Midbrain (tissue), 1 donor: ENCODE measurements around the gene RTKN.
"Not testable (repeated sequence)": the region's sequence is repeated elsewhere in the genome, so short reads cannot be mapped to it uniquely, and the experiment has no call there.

Experiments used
- DNase-seq: peaks from one replicate; lab custom pipeline; 2025; lab: John Stamatoyannopoulos, UW

The RTKN gene

DNA sequence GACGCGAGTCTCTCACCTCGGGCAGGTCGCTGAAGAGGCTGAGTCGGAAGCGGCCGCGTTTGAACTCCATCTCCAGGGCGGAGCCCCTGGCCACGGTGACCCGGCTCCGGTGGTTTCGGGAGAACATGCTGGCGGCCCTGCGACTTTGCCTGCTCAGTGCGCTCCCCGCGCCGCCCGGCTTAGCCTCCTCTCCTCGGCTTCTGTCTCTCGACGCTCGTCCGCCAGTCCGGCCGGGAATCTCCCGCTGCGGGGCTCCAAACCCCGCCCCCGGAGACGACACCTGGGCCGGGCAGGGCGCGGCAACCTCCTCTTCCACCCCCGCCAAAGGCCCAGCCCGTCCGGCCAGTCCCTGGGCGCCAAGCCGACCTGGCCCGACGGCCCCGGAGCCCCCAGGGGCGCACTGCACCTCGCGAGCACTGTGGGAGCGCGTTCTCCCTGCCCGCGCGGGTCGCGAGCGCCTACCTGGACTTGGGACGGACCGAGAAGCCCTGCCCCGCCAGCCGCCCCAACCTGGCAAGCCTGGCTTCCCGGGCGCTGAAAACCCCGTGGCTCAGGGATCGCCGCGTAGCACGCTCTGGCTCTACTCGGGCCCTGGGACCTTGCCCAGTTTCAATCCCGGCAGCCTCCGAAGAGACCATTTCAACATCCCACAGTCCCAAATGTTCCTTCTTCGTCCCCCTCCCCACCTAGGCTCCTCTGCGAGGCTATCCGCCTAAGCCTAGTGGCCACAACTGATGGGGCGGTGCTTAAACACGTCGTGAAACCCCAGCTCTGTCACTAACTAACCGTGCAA, at the start of gene RTKN:
Gene RTKN, minus strand, starts transcription at position 248 of the 793 bp plus-strand sequence. Its CDS starts 121 bp downstream, at position 127.
- DNase-seq: no peak

DNA sequence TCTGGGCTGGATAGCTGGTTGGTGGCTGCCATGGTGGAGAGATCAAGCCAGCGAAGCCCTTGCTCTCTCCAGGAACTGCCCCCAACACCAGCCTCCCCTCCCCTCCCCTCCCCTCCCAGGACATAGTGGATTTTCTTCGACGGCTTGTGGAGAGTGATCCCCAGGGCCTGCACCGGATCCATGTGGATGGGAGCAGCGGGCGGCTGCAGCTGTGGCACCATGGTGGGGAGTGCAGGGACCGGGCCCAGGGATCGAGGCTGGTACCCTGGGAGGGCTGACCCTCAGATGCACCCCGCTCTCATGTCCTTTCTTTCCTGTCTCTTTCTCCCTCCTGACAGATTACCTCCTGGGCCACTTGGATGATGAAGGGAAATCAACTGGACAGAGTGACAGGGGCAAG, 48.2 kb upstream of the RTKN start:
- DNase-seq: no peak

DNA sequence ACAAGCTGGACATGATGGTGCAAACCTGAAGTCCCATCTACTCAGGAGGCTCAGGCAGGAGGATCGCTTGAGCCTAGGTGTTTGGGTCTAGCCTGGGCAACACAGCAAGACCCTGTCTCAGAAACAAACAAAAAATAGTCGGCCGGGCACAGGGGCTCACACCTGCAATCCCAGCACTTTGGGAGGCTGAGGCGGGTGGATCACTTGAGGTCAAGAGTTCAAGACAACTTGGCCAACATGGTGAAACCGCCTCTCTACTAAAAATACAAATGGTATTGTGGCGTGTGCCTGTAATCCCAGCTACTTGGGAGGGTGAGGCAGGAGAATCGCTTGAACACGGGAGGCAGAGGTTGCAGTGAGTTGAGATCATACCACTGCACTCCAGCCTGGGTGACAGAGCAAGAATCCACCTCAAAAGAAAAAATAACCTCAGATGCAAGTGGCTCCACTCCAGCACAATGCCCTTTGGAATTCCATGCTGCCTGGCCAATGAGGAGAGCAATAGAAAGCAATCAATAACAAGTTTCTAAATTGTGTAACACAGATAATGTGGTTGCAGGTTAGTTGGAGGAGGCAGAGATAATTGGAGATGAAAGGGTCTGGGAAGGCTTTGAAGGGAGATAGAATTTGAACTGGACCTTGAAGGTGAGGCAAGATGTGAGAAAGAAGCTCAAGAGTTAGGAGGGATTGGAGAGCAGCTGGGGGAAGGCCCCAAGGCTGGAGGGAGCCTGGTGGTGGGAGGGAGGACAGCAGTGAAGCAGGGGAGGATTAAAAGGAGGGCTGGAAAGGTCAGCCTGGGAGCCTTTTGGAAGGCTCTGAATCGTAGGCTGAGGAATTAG, 47.1 kb upstream of the RTKN start:
- no peak for DNase-seq

DNA sequence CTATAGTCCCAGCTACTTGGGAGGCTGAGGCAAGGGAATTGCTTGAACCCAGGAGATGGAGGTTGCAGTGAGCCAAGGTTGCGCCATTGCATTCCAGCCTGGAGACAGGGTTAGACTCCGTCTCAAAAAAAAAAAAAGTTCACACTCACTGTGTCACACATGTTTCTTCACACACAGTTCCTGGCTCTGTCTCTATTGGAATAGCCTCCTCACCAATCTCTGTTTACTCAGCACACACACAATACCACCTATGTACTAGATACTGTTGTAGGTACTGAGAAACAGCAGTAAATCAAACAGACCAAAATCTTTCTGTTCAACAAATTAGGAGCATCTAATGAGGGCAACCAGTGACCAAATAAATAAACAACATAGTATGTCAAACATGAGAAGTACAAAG, 44.4 kb upstream of the RTKN start:
- no peak for DNase-seq

DNA sequence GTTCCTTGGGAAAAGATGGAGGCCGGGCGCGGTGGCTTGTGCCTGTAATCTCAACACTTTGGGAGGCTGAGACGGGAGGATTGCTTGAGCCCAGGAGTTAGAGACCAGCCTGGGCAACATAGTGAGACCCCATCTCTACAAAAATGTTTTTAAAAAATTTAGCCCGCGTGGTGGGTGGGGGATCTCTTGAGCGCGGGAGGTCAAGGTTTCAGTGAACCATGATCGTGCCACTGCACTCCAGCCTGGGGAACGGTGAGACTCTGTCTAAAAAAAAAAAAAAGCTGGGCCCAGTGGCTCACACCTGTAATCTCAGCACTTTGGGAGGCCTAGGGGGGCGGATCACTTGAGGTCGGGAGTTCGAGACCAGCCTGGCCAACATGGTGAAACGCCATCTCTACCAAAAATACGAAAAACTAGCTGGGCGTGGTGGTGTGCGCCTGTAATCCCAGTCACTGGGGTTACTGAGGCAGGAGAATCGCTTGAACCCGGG, 42.0 kb upstream of the RTKN start:
- DNase-seq: not testable (repeated sequence)

DNA sequence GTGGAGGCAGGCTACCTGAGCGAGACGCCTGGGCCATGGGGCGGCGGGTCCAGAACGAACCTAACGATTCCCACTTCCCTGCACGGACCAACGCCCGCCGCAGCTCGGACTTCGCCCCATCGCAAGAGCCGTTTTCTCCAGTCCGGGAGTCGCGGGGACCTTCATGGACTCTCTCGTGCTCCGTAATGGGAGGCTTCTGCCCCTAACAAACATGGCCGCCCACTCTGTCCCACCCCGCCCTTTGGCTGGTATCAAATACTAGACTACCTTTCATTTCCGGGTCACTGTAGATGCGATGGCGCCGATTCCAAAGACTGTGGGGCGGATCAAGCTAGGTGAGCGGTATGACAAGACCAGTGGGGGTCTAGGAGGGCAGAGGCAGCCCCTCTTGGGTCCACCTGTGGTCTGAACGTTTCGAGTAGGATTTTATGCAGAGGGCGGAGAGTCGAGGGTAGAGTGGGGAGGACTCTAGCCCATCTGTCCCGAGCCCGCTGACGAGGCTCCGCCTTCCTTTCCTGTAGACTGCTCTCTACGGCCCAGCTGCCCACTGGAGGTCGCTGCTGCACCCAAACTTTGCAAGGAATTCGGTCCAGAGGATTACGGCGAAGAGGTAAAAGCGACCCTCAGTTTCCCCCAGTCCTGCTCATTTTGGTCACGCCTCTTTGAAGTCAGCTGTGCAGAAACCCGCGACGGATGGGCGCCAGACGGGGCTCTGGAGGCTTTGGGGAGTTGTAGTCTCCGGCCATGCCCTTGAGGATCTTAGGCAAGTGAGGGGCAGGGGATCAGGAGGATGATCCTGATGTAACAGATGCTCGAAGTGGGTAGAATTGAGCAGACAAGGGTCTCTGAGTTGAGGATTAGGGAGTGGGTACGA, 41.3 kb upstream of the RTKN start, which contains the start of the genes CCDC142 and TTC31:
Gene CCDC142, minus strand, starts transcription at position 198 of the 874 bp plus-strand sequence. Its CDS starts 161 bp downstream, at position 37.
Gene TTC31, plus strand, starts transcription at position 281 of the 874 bp plus-strand sequence. Its CDS starts 15 bp downstream, at position 296.
- DNase-seq: peak; percentile 96

GRCh38 chr2:74481961-74482800, 40.4 kb upstream of the RTKN start:
- DNase-seq: peak; percentile 76

GRCh38 chr2:74481431-74481830, 39.7 kb upstream of the RTKN start:
- no peak for DNase-seq

GRCh38 chr2:74474899-74475298, 33.2 kb upstream of the RTKN start:
- no peak for DNase-seq

DNA sequence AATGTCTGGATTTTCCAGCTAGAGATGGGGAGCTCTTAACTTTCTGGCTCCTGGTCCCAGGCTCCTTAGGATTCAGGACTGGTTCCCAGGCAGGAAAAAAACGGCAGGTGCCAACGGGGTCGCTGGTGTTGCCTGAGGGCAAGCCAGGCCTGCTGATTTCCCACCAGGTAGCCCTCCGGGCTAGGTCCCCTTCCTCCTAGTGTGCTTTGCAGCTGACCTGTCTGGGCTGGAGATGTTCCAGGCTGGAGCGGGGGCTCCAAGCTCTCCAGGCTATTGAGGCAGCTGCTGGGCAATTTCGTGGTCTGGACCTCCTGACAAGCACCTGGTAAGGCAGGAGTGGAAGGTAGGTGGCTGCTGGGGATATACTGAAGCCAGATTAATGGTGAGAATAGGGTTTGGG, 32.7 kb upstream of the RTKN start:
- DNase-seq: no peak

GRCh38 chr2:74472945-74473258, 31.2 kb upstream of the RTKN start:
- DNase-seq: no peak

DNA sequence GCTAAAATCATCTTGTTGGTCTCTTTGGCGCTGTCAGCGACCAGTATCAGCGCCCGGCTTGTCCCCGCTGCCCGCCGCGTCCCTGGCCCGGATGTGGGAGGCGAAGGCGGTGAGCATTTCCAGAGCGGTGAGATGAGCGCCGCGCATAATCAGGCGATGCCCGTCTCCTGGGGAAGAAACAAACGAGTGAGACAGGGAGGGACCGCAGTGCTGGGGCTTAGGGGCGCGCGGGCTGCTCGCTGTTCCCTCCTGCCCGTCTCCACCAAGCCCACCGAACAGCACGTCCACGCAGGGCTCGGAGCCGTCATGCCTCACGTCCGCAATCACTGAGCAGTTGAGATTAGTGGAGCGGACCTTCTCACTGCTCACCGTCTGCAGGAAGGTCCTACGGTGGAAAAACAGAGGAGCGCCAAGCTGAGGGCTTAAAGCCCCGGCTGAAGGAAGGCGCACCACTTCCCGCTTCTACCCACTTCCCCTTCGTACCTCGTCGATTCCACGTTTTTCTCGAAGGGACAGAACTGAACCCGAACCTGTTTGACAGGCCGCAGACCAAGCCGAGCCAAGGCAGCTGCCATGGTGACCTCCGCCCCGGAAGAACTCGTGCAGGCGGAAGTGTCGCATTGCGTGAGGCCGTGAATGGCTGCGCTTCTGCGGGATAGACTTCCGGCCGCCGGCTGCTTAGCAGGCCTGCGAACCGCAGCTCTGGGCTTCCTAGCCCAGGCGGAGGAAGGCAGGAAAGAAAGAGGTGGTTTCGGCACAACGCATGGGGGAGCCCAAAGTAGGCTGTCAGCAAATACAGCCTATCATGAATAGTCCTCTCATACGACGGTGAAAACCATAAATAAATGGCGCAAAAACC, 30.6 kb upstream of the RTKN start, which contains the start of gene MRPL53:
Gene MRPL53, minus strand, starts transcription at position 595 of the 859 bp plus-strand sequence. Its CDS starts 20 bp downstream, at position 575.
- peak; percentile 95 for DNase-seq

- no peak for DNase-seq
Measured at GRCh38 chr2:74471332-74472065, 29.8 kb upstream of the RTKN start.

- DNase-seq: not testable (repeated sequence)
Measured at GRCh38 chr2:74470742-74471141, 29.0 kb upstream of the RTKN start.

- DNase-seq: no peak
Measured at GRCh38 chr2:74464406-74464805, 22.7 kb upstream of the RTKN start.

DNA sequence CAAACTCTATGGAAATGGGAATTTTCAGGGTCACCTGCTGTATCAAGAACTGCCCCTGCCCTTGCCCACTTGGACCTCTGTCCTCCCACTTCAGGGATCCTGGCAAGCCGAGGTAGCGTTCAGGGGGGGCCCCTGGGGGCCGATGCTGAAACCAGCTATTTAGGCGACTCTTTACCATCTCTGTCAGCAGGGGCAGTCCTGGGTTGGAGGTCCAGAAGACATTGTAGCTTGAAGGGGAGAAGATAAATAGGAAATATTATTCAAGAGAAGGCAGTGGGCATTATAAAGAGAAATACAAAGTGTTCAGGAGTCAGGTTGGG, 21.0 kb upstream of the RTKN start:
- no peak for DNase-seq

DNA sequence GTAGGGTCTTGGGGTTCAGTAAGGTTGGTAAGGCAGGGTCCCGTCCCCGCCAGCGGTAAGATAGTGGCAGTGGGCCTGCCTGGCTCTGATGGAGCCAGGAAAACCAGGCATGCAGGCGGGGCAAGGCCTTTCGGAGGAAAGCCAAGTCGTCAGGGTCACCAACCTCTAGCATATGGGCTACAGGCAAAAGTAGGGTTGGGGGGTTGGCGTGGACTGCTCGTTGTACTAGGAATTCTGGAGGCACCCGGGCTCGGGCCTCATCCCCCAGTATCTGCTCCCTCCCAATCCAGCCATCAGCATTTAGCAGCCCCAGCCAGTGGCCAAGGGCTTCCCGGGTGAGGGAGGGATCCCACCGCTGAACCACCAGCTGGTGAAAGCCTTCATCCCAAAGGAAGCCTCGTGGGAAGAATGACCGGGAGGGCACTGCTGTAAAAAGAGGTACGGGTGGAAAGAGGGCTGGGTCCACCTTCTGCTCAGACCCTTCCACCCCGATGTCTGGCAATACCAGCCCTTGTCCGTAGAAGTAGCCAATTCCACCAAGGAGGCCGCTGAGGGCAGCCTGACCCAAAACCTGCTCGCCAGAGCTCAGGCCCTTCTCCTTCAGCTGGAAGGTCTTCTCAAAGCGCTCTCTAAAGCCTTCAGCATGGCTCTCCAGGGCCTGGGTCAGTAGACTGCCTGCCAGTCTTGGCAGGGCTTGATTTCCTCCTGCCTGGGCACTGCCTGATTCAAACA, 20.5 kb upstream of the RTKN start:
- DNase-seq: no peak
